Activated T-cell treated with anti-CD3 and anti-CD28 coated beads, Interleukin-2, amount 50 U/mL, for 24 hours (primary cell): ENCODE data around the gene PLEKHA6.

Experiments
- DNase-seq: peaks from one replicate; pipeline ENCODE4 v3.0.0-alpha.2; 2020
- H3K27ac Mint-ChIP-seq: 2 replicates; pipeline ENCODE4 v1.8.0; 2020; ENCODE audit warnings: mild to moderate bottlenecking, mixed read lengths
- H3K27me3 Mint-ChIP-seq: 2 replicates; pipeline ENCODE4 v1.8.0; 2020; ENCODE audit warnings: mixed read lengths
- H3K36me3 Mint-ChIP-seq: 2 replicates; pipeline ENCODE4 v1.8.0; 2020; ENCODE audit warnings: low read depth, mixed read lengths
- H3K4me1 Mint-ChIP-seq: 2 replicates; pipeline ENCODE4 v1.8.0; 2020; ENCODE audit warnings: low read depth, mixed read lengths
- H3K4me3 Mint-ChIP-seq: 2 replicates; pipeline ENCODE4 v1.8.0; 2020; ENCODE audit warnings: mild to moderate bottlenecking, moderate library complexity, mixed read lengths
- H3K9me3 Mint-ChIP-seq: 2 replicates; pipeline ENCODE4 v1.8.0; 2020; ENCODE audit warnings: mixed read lengths

PLEKHA6 gene

DNA sequence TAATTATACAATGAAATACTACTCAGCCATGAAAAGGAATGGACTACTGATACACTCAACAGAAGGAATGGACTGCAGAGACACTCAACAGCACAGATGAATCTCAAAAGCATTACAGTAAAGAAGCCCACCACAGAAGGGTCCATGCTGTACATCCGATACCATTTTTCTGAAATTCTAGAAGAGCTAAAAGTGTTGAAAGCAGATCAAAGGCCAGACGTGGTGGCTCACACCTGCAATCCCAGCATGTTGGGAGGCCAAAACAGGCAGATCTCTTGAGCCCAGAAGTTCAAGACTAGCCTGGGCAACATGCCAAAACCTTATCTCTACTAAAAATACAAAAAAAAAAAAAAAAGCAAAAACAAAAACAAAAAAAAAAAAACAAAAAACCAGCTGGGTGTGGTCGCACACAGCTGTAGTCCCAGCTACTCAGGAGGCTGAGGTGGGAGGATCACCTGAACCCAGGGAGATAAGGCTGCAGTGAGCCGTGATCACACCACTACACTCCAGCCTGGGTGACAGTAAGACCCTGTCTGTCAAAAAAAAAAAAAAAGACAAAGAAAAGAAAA lies 36.4 kb upstream of the PLEKHA6 start:
- no peak for DNase-seq
- no peaks in the 10 kb centered on the region for H3K9me3 Mint-ChIP-seq
- no peak overlapping the region for H3K4me3 Mint-ChIP-seq
- H3K27me3 Mint-ChIP-seq, result no peaks in the 10 kb centered on the region
- peaks cover 59% of the 10 kb centered on the region for H3K36me3 Mint-ChIP-seq
- H3K27ac Mint-ChIP-seq, result no peak overlapping the region
- H3K4me1 Mint-ChIP-seq, result peaks cover 10% of the 10 kb centered on the region

DNA sequence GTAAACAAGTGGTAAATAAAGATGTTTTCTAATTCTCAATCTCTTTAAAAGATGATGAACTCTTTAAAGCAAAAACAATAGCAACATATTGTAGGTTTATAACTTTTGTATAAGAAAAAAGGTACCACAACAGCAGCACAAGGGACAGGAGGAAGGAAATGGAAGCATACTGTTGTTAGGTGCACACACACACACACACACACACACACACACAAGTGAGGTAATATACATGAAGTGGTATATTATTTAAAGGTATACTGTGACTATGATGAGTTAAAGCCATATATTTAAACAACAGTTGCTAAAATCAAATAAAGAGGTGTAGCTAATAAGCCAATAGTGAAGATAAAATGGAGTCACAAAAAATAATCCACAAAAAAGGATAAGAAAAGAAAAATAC lies 31.9 kb upstream of the PLEKHA6 start:
- Mint-ChIP-seq H3K27me3 (no peaks in the 10 kb centered on the region), H3K27ac (no peak overlapping the region), H3K9me3 (no peaks in the 10 kb centered on the region), H3K36me3 (peaks cover 20% of the 10 kb centered on the region), H3K4me3 (no peak overlapping the region), H3K4me1 (peaks cover 10% of the 10 kb centered on the region)
- DNase-seq, result no peak

DNA sequence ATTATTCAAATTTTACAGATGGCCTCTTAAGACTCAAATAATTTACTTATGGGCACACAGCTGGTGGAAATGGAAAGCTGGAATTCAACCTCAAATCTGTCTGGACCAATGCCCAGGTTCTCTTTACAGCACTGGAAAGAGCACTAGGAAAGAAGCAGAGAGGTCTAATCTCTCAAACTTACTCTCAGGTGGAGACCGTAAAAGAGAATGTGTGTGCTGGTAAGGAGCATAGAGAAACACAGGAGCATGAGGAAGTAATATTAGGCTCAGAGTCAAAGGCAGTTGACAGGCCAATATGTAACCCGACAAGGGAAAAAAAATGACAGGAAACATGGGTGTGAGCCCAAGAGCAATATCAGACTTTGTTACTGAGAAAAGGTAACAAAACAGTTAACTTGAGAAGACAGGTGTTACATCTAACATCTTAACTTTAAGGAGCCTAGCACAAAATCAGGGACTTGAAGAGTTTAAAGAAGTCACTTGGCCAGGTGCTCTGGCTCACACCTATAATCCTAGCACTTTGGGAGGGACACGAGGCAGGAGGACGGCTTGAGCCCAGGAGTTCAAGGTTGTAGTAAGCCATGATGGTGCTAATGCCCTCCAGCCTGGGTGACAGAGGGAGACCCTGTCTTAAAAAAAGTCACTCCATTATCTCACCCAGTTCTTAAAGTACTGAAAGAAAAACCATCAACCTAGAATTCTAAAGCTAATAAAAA lies 31.2 kb upstream of the PLEKHA6 start:
- Mint-ChIP-seq H3K36me3 (peaks cover 14% of the 10 kb centered on the region), H3K27me3 (no peaks in the 10 kb centered on the region), H3K9me3 (no peaks in the 10 kb centered on the region), H3K27ac (no peak overlapping the region), H3K4me1 (peaks cover 10% of the 10 kb centered on the region), H3K4me3 (no peak overlapping the region)
- DNase-seq, result no peak

DNA sequence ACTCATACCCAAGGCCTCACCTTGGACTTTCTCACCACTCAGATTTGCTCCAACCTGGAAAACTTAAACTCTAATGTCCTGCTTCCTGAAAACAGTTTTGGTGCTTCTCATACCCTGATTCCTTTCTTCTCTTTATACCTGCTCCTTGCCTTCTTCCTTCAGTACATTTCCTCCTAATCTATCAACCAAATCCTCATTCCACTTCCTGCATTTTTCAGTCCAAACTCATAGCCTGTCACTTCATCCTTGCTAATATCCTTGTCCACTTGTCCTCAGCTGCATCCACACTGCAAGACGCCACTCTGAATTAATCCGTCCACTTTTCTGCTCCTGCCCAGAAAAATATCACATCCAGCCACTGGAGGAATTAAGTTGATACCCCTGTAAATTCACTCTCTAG lies 26.0 kb upstream of the PLEKHA6 start:
- no peaks in the 10 kb centered on the region for H3K27me3 Mint-ChIP-seq
- H3K27ac Mint-ChIP-seq, result no peak overlapping the region
- no peaks in the 10 kb centered on the region for H3K36me3 Mint-ChIP-seq
- H3K9me3 Mint-ChIP-seq, result no peaks in the 10 kb centered on the region
- H3K4me1 Mint-ChIP-seq, result peaks cover 6% of the 10 kb centered on the region
- H3K4me3 Mint-ChIP-seq, result no peak overlapping the region
- no peak for DNase-seq

DNA sequence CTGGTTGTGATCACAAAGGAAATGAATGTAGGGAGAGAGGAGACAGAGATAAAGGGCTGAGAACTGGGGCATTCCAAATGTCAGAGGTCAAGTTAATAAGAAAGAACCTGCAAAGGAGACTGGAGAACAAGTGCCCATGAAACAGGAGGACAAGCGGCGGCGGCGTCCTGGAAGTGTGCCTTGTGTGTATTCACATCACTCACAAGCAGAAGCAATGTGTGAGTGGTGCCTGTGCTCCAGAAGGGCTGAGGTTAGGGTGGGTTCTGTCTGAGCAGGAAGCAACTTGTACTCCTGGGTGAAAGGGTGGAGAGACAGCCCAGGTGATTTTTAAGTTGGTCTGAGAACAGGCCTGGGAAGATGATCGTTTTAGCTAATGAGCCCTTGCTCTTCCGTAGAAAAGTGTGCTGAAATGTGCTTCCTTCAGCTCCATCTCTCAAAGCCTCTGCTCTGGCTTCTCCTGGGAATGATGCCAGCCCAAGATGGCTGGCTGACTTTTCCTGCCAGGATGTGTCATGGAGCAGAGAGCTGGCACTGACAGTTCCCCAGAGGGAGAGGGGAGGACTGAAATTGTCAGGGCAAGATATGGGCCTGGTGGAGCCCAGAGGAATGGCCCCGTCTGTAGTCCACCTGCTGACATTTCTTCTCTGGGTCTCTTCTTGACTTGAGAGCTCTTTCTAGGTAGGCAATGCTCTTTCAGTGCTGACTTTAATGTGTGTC lies 25.1 kb upstream of the PLEKHA6 start:
- Mint-ChIP-seq H3K4me1 (peaks cover 4% of the 10 kb centered on the region), H3K36me3 (no peaks in the 10 kb centered on the region), H3K27me3 (peaks cover 3% of the 10 kb centered on the region), H3K27ac (no peak overlapping the region), H3K9me3 (no peaks in the 10 kb centered on the region), H3K4me3 (no peak overlapping the region)
- DNase-seq, result no peak

DNA sequence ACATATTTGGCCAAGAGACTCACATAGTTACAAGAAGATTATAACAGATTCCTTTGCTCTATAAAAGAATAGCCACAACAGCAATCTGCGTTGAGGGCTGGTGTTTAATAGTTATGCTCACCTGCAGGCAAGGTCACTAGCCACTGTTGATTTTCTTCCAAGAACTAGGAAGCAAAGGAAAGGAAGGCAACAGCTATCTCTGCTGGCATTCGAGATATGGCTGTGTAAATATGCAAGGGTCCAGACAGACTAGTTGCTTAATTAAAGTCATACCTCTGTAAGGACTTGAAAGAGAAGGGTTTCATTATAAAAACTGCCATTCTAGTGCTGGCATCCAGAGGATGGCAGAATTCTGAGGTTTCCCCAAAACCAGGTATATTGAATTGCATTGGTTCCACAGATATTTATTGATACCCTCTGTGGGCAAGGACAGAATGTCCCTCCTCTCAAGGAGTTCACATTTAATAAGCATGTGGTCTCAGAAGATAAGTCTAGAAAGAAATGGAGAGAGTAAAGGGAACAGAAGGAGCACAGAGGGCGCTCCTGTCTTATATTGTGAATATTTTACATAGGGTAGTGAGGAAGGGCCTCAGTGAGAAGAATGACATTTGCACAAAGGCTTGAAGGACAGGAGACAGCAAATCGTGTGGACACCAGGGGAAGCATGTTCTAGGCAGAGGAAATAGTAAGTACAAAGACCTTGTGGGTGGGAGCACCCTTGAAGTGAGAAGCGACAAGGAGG lies 23.6 kb upstream of the PLEKHA6 start:
- H3K9me3 Mint-ChIP-seq, result no peaks in the 10 kb centered on the region

DNA sequence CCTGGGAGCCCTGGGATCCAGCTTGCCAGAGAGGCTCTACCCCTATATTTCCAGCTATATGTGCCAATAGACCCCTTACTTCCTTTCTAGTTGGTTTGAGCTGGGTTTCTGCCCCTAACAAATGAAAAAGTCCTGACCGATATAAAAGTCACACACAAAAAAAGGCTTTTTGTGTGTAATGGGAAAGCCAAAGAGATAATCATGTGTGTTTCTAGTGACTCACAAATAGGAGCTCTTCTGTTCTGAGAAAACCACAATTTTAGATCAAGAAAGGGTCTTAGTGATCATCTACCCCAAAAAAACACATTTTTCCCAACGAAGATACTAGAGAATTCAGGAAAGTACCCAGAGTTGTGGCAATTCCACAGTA lies 23.0 kb upstream of the PLEKHA6 start:
- Mint-ChIP-seq H3K4me1 (peaks cover 12% of the 10 kb centered on the region), H3K4me3 (no peak overlapping the region), H3K27me3 (peaks cover 17% of the 10 kb centered on the region), H3K27ac (no peak overlapping the region), H3K9me3 (no peaks in the 10 kb centered on the region), H3K36me3 (no peaks in the 10 kb centered on the region)
- DNase-seq, result no peak

More for the DNA sequence above, 23.6 kb upstream of the PLEKHA6 start:
- no peaks in the 10 kb centered on the region for H3K36me3 Mint-ChIP-seq
- no peak for DNase-seq
- H3K4me1 Mint-ChIP-seq, result peaks cover 6% of the 10 kb centered on the region
- H3K4me3 Mint-ChIP-seq, result no peak overlapping the region
- H3K27ac Mint-ChIP-seq, result no peak overlapping the region
- H3K27me3 Mint-ChIP-seq, result peaks cover 11% of the 10 kb centered on the region

DNA sequence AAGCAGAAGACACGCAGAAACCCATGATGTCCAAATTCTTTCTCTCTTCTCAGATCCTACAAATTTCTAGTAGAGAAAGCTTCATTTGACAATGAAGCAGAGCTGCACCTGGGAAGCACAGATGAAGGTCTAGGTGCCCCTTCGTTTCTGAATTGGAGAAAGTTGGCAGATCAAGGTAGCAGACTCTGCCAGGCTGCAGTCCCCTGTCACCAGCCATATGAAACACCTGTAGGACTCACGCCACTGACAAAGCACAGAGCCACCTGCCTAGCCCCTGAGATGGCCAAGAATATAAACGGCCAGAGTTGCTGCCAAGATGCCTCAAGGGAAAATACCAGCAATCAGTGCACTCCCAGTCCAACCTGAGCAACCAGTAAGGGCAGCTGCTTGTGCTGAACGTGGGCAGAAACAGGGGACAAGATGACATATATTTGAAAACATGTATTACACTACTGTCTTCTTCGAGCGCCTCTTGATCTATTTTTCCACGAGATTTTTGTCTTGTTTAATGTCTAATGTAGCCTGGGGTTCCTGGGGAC lies 20.6 kb upstream of the PLEKHA6 start:
- peaks cover 29% of the 10 kb centered on the region for H3K27me3 Mint-ChIP-seq
- H3K27ac Mint-ChIP-seq, result no peak overlapping the region
- H3K9me3 Mint-ChIP-seq, result no peaks in the 10 kb centered on the region
- peaks cover 14% of the 10 kb centered on the region for H3K4me1 Mint-ChIP-seq
- H3K36me3 Mint-ChIP-seq, result no peaks in the 10 kb centered on the region
- DNase-seq, result no peak
- H3K4me3 Mint-ChIP-seq, result no peak overlapping the region

DNA sequence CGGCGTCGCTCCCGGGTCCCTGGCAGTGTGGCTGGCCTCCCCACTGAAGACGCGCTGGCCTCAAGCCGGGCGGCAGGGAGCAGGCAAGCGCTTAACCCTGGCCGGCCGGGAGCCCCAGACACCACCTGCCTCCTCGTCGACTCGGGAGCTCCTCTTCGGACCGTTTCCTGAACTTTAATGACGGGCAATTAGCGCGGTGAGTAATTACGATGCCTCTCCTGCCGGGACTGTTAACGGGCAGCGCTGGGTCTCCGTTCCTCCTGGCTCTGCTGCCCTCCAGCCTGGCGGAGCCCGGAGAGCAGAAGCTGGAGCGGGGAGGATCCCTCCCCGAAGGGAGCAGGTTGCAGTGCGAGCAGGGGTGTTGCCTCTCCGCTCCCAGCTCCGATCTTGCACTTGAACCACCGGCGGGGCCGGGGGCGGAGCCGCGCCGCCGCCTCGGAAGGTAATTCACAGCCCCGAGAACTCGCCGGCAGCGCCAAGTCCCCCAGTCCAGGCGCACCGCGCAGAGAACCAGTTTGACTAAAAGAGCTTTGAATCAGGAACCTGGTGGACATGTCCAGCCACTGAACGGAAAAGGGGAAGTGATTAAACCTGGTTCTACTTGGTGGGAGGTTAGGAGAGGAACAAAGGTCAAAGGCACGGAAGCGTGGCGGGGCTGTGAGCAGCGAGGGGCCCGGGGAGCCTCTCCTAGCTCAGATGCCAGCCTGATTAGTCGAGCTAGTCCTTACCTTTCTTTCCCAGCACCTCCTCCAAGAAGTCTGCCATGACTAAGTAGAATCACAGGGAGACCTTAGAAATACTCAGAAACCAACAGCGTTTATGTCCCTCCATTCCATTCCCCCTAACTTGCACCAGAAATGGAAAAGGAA lies 18.3 kb upstream of the PLEKHA6 start:
- H3K36me3 Mint-ChIP-seq, result no peaks in the 10 kb centered on the region
- peaks cover 29% of the 10 kb centered on the region for H3K27me3 Mint-ChIP-seq
- DNase-seq, result peak; percentile 76
- peak overlapping the region; percentile 32 for H3K27ac Mint-ChIP-seq
- H3K4me3 Mint-ChIP-seq, result peak overlapping the region; percentile 80
- no peaks in the 10 kb centered on the region for H3K9me3 Mint-ChIP-seq
- H3K4me1 Mint-ChIP-seq, result peaks cover 14% of the 10 kb centered on the region

DNA sequence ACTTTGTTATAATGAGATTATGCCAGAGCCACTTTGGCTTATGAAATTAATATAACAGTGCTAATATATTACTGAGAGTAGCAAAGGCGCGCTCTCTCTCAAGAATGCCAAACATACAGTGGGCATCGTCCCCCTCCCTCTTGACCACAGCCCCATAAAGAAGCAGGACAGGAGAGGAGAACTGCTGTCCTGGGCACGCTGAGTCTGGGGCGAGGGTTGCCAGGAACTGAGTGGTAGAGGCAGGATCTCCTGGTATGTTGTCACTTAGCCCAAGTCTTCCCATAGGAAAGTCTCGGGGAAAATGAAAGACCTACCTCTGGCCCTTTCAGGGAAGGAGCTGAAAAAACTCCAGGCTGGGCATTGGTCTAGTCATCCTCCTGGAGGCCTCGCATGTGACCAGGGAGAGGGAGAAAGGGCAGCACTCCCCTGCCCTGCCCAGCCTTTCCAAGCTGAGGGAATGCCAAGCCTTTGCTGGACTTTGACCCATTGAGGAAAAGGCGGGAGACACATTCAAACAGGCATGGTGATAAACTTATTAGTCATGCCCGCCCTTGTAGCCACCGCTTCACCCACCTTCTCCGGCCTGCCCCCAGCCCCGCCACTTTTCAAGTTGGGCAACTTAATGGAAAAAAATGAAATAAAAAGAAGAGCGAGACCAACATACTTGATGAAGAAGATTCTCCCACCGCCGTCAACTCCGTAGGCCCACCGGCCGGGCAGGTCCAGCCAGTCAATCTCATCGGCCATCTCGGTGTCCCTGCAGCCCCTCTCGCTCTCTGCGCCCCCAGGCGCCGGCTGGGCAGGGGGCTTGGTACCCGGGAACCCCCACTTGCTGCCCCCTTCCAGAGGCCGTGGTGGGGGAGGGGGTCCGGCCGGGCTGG lies 17.4 kb upstream of the PLEKHA6 start:
- Mint-ChIP-seq H3K9me3 (no peaks in the 10 kb centered on the region), H3K27me3 (peaks cover 29% of the 10 kb centered on the region)

DNA sequence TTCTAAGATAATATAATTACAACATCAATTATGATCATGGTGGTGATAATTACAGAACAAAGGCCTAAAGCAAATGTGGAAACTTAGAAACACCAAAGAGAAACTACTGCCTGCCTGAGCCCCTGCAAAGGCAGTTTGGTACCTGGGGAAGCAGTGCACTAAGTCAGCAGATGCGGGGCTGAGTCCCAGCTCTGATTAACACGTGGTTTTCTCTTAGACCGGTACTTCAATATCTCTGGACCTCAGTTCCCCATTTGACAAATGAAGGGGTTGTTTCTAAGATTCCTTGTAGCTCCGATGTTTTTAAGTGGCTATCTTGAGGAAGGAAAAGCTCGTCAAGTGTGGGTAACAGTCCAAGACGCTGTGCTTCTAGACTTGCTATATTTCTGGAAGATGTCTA lies 16.7 kb upstream of the PLEKHA6 start:
- Mint-ChIP-seq H3K4me3 (no peak overlapping the region), H3K27me3 (peaks cover 29% of the 10 kb centered on the region), H3K27ac (no peak overlapping the region), H3K36me3 (no peaks in the 10 kb centered on the region), H3K4me1 (peaks cover 12% of the 10 kb centered on the region), H3K9me3 (no peaks in the 10 kb centered on the region)
- DNase-seq, result no peak

More for the DNA sequence above, 17.4 kb upstream of the PLEKHA6 start:
- H3K4me1 Mint-ChIP-seq, result peaks cover 14% of the 10 kb centered on the region
- no peaks in the 10 kb centered on the region for H3K36me3 Mint-ChIP-seq
- H3K27ac Mint-ChIP-seq, result no peak overlapping the region
- DNase-seq, result no peak
- peak overlapping the region; percentile 53 for H3K4me3 Mint-ChIP-seq

DNA sequence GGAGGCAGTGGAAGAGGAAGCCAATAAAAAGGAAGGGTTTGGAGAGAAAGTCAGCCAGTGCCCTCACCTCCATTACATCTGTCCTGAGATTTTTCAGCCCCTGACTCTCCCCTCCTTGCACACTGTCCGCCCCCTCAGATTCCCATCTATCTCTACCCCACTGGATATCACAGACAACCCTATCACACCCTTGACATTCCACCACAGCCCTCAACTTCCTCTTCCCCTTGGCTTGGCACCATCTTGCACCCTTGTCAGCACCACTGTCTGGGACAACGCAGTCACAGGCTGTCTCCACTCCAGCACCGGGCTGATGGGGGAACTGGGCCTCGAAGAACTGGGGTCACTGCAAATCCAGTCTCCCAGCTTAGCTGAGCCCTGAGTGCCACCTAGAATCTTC lies 14.2 kb upstream of the PLEKHA6 start:
- Mint-ChIP-seq H3K27ac (no peak overlapping the region), H3K9me3 (no peaks in the 10 kb centered on the region), H3K36me3 (no peaks in the 10 kb centered on the region), H3K27me3 (peaks cover 20% of the 10 kb centered on the region), H3K4me1 (peaks cover 13% of the 10 kb centered on the region), H3K4me3 (no peak overlapping the region)
- DNase-seq, result no peak

DNA sequence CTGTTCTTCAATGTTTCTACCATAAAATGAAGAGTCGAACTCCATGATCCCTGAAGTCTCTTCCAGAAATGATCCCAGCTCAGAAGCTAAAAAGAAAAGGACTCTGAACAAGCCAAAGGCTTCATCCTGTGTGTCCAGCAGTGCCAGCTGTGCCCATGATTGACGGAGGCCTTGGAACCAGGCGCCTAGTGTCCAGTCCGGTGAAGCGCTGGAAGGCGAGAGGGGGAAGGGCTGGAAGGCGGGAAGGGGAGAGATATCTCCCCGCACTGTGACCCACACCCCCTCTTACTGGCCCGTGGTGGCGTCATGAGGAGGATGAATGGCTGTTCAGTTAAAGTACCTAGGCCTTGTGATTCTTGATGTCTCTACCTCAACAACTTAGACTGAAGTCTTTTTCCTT lies 10.4 kb upstream of the PLEKHA6 start:
- Mint-ChIP-seq H3K4me3 (no peak overlapping the region), H3K27me3 (no peaks in the 10 kb centered on the region), H3K27ac (no peak overlapping the region), H3K36me3 (no peaks in the 10 kb centered on the region), H3K9me3 (no peaks in the 10 kb centered on the region), H3K4me1 (peaks cover 6% of the 10 kb centered on the region)
- DNase-seq, result peak; percentile 11
